OCI-LY7 (cell line): ENCODE data around the gene ANKRD11. TPM values are rescaled to one million over a fixed set of nuclear protein-coding genes. Genes with fewer than 3 reads are reported as not detected.

ENCODE experiments used
- BruUV-seq: library from RNA; stranded (reverse); fragments of 400-500 nt; replicated peaks from 2 replicates; lab custom pipeline; 2021; lab: Mats Ljungman, UMichigan
- CTCF ChIA-PET: fragments of 300-600 bp; sonication (Branson Sonifier 250); formaldehyde crosslinking; loops from one replicate; lab custom pipeline; 2022; ENCODE audit warnings: antibody characterized with exemption; ENCODE audit not compliant: unreplicated experiment; lab: Charles Lee
- POLR2A ChIA-PET: fragments of 300-600 bp; sonication (Branson Sonifier 250); formaldehyde crosslinking; loops from one replicate; lab custom pipeline; 2022; ENCODE audit warnings: antibody characterized with exemption; lab: Charles Lee
- DNase-seq: peaks from one replicate; pipeline ENCODE4 v3.0.0-alpha.2; 2015; ENCODE audit warnings: low spot score
- H2AFZ ChIP-seq: fragments of 200-600 bp; sonication (generic), shearing (Covaris generic); 2 replicates; pipeline ENCODE4 v1.6.1; 2014; ENCODE audit warnings: mild to moderate bottlenecking, antibody characterized with exemption, low read length, moderate library complexity
- H3K27ac ChIP-seq: fragments of 200-600 bp; sonication (generic); 2 replicates; pipeline ENCODE4 v1.5.1; 2014; ENCODE audit warnings: mixed run types, low read depth, mild to moderate bottlenecking, moderate library complexity, low read length, inconsistent platforms; ENCODE audit not compliant: poor library complexity, severe bottlenecking
- H3K36me3 ChIP-seq: fragments of 200-600 bp; sonication (generic); 2 replicates; pipeline ENCODE4 v1.6.1; 2014; ENCODE audit warnings: mild to moderate bottlenecking, antibody characterized with exemption, low read length, moderate library complexity, mixed read lengths; ENCODE audit not compliant: insufficient read depth
- H3K4me1 ChIP-seq: fragments of 200-600 bp; sonication (generic); 2 replicates; pipeline ENCODE4 v1.5.1; 2014; ENCODE audit warnings: mild to moderate bottlenecking, low read length; ENCODE audit not compliant: insufficient read depth, poor library complexity, severe bottlenecking
- H3K4me2 ChIP-seq: fragments of 200-600 bp; sonication (generic); 2 replicates; pipeline ENCODE4 v1.6.1; 2014; ENCODE audit warnings: mild to moderate bottlenecking, low read length
- H3K4me3 ChIP-seq: fragments of 200-600 bp; sonication (generic); 2 replicates; pipeline ENCODE4 v1.5.1; 2014; ENCODE audit warnings: mild to moderate bottlenecking, low read depth, low read length; ENCODE audit not compliant: poor library complexity, severe bottlenecking
- H3K79me2 ChIP-seq: fragments of 200-600 bp; sonication (generic); 2 replicates; pipeline ENCODE4 v1.6.1; 2016; ENCODE audit warnings: low read depth, mild to moderate bottlenecking, low read length, moderate library complexity, mixed read lengths; ENCODE audit not compliant: insufficient read depth
- H3K9me2 ChIP-seq: fragments of 200-600 bp; sonication (generic); 2 replicates; pipeline ENCODE4 v1.6.1; 2016; ENCODE audit warnings: mild to moderate bottlenecking, low read length, mixed read lengths; ENCODE audit not compliant: insufficient read depth
- H3K9me3 ChIP-seq: fragments of 200-600 bp; sonication (generic); 2 replicates; pipeline ENCODE4 v1.6.1; 2014; ENCODE audit warnings: mild to moderate bottlenecking, mixed run types, low read length, mixed read lengths
- H4K20me1 ChIP-seq: fragments of 200-600 bp; sonication (generic); 2 replicates; pipeline ENCODE4 v1.6.1; 2014; ENCODE audit warnings: mild to moderate bottlenecking, antibody characterized with exemption, low read length, moderate library complexity, mixed read lengths; ENCODE audit not compliant: insufficient read depth
- CTCF ChIP-seq: fragments of 200-600 bp; sonication (generic); conservative IDR thresholded peaks from 2 replicates; pipeline ENCODE4 v1.5.1; 2014; ENCODE audit warnings: mild to moderate bottlenecking, antibody characterized with exemption, low read length, moderate library complexity, mixed read lengths
- EZH2phosphoT487 ChIP-seq: fragments of 200-600 bp; sonication (generic); IDR thresholded peaks from 2 replicates; pipeline ENCODE4 v1.6.1; 2018; ENCODE audit warnings: low read depth, borderline replicate concordance, mild to moderate bottlenecking, mixed run types, antibody characterized with exemption, low read length, moderate library complexity, mixed read lengths
- intact Hi-C: fragments of 100-400 bp; cut with micrococcal nuclease; formaldehyde crosslinking; loops from one replicate; pipeline ENCODE4 v1.10.0; 2022; ENCODE audit not compliant: unreplicated experiment
- total RNA-seq, 2 experiments: library from RNA; depleted of rRNA in 1 of 2; stranded (reverse); fragments of >200 nt in 1 of 2; shearing (Covaris generic) in 1 of 2; gene quantifications; 2 replicates each; pipeline ENCODE4 v1.2.3, GENCODE V29; 2014 to 2022

ANKRD11 gene
- total RNA-seq, 2 experiments from 2014 or later, result 89.1 to 251 TPM

GRCh38 chr16:89281829-89282228 is 208.5 kb downstream of the ANKRD11 start:
- H3K79me2 ChIP-seq, result no peaks in the 10 kb centered on the region
- no peak overlapping the region for H3K4me3 ChIP-seq
- intact Hi-C loops, result no loop called here
- peaks cover 87% of the 10 kb centered on the region for H3K36me3 ChIP-seq
- DNase-seq, result no peak
- POLR2A ChIA-PET, result no interaction called here
- no peak overlapping the region for H3K4me2 ChIP-seq
- no TSS peak for BruUV-seq
- H2AFZ ChIP-seq, result no peak overlapping the region
- CTCF ChIA-PET, result no interaction called here
- TF ChIP-seq CTCF (no peak), EZH2phosphoT487 (no peak)
- H3K9me2 ChIP-seq, result no peaks in the 10 kb centered on the region
- no peaks in the 10 kb centered on the region for H4K20me1 ChIP-seq
- H3K9me3 ChIP-seq, result no peaks in the 10 kb centered on the region
- H3K27ac ChIP-seq, result no peak overlapping the region
- H3K4me1 ChIP-seq, result no peaks in the 10 kb centered on the region

DNA sequence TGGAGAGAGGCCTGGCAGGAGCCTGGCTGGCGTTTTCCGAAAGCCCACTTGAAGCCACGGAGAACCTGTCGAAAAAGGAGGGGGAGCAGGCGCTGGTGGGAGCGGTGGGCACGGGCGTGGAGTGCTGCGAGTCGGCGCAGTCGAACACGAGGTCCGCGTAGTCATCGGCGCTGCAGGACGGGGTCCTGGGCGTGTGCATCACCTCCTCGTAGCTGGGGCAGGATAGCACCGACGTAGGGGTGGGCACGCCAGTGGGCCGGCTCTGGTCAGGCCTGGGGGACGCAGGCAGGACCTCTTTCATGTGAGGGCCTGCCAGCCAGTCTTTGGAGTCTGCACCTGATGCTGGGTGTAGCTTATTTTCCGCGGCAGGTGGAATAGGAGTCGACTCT is 209.2 kb downstream of the ANKRD11 start:
- BruUV-seq, result no TSS peak
- ChIA-PET POLR2A (no interaction called here), CTCF (no interaction called here)
- Histone ChIP-seq H3K9me3 (no peaks in the 10 kb centered on the region), H3K4me2 (no peak overlapping the region), H3K36me3 (peaks cover 85% of the 10 kb centered on the region), H3K27ac (no peak overlapping the region), H3K4me3 (no peak overlapping the region), H3K9me2 (no peaks in the 10 kb centered on the region), H2AFZ (no peak overlapping the region), H3K79me2 (no peaks in the 10 kb centered on the region), H3K4me1 (no peaks in the 10 kb centered on the region), H4K20me1 (no peaks in the 10 kb centered on the region)
- intact Hi-C loops, result no loop called here
- no peak for DNase-seq
- TF ChIP-seq EZH2phosphoT487 (no peak), CTCF (no peak)

GRCh38 chr16:89280546-89281188 is 209.7 kb downstream of the ANKRD11 start:
- Histone ChIP-seq H3K4me1 (no peaks in the 10 kb centered on the region), H3K9me3 (no peaks in the 10 kb centered on the region), H3K4me2 (no peak overlapping the region), H3K27ac (no peak overlapping the region), H2AFZ (no peak overlapping the region), H3K9me2 (no peaks in the 10 kb centered on the region), H4K20me1 (no peaks in the 10 kb centered on the region), H3K4me3 (no peak overlapping the region), H3K79me2 (no peaks in the 10 kb centered on the region), H3K36me3 (peaks cover 85% of the 10 kb centered on the region)
- TF ChIP-seq EZH2phosphoT487 (no peak), CTCF (no peak)
- no peak for DNase-seq
- POLR2A ChIA-PET, result interaction anchor here (0.5 kb wide), 1 partner anchor 104 kb away, joined by 6 read pairs; no protein-coding TSS in a partner anchor
- CTCF ChIA-PET, result no interaction called here
- intact Hi-C loops, result no loop called here
- no TSS peak for BruUV-seq
